GM06990 (cell line): ENCODE measurements around the gene FHAD1.

Experiments used
- DNase-seq: peaks from one replicate; pipeline ENCODE4 v3.0.0-alpha.2; 2011; ENCODE audit not compliant: insufficient read length; ENCODE audit errors: extremely low read depth
- H3K27me3 ChIP-seq: replicated peaks from 2 replicates; pipeline ENCODE4 v1.6.0; 2011; ENCODE audit warnings: low read length; ENCODE audit not compliant: control insufficient read depth, insufficient read depth
- H3K36me3 ChIP-seq: 2 replicates; pipeline ENCODE4 v1.5.1; 2011; ENCODE audit warnings: low read length; ENCODE audit not compliant: control insufficient read depth, insufficient read depth
- H3K4me3 ChIP-seq: replicated peaks from 2 replicates; pipeline ENCODE4 v1.5.1; 2011; ENCODE audit warnings: low read depth, mild to moderate bottlenecking, control low read depth, low read length
- TF ChIP-seq, protein P1 (sequence below): IDR thresholded peaks from 2 replicates; pipeline ENCODE4 v1.5.1; 2011; ENCODE audit warnings: low read length, control low read depth, mild to moderate bottlenecking, inconsistent platforms; ENCODE audit not compliant: insufficient read depth, poor library complexity, severe bottlenecking

FHAD1 gene

DNA sequence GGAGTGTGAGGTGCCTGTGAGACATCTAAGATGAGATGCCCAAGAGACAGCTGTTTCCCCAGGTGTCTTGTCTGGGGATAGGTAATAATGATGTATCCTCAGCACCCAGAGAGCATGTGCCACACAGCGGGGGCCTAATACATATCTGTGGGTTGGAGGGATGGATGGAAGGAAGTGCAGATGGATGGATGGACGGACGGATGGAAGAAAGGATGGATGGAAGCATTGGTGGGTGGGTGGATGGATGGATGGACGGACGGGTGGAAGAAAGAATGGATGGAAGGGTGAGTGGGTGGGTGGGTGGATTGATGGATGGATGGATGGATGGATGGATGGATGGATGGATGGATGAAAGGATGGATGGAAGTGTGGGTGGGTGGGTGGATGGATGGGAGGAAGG, 84.2 kb downstream of the FHAD1 start:
- DNase-seq: no peak
- Histone ChIP-seq H3K36me3 (no peaks in the 10 kb centered on the region), H3K27me3 (no peaks in the 10 kb centered on the region; the same call in 1 of the 2 replicates), H3K4me3 (no peak overlapping the region)
- TF ChIP-seq, protein P1, sequence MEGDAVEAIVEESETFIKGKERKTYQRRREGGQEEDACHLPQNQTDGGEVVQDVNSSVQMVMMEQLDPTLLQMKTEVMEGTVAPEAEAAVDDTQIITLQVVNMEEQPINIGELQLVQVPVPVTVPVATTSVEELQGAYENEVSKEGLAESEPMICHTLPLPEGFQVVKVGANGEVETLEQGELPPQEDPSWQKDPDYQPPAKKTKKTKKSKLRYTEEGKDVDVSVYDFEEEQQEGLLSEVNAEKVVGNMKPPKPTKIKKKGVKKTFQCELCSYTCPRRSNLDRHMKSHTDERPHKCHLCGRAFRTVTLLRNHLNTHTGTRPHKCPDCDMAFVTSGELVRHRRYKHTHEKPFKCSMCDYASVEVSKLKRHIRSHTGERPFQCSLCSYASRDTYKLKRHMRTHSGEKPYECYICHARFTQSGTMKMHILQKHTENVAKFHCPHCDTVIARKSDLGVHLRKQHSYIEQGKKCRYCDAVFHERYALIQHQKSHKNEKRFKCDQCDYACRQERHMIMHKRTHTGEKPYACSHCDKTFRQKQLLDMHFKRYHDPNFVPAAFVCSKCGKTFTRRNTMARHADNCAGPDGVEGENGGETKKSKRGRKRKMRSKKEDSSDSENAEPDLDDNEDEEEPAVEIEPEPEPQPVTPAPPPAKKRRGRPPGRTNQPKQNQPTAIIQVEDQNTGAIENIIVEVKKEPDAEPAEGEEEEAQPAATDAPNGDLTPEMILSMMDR: no peak

DNA sequence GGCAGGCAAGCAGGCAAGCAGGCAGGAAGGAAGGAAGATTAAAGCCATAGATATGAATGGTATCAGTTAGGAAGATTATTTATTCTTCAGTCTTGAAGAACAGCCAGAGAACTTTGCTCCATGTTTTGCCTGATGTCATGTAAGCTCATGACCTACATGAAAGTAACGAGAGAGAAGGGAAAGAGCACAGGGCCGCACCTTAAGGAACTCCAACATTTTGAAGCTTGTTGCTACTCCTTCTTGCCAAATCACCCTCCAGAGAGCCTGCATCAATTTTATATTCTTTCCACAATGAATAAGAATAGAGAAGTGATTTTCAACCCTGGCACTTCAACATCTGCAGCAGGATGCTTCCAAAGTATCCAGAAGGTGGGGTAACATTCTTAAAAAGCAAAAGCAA, 84.7 kb downstream of the FHAD1 start:
- Histone ChIP-seq H3K27me3 (no peaks in the 10 kb centered on the region; the same call in 1 of the 2 replicates), H3K4me3 (no peak overlapping the region), H3K36me3 (no peaks in the 10 kb centered on the region)
- TF ChIP-seq, protein P1: no peak
- no peak for DNase-seq

DNA sequence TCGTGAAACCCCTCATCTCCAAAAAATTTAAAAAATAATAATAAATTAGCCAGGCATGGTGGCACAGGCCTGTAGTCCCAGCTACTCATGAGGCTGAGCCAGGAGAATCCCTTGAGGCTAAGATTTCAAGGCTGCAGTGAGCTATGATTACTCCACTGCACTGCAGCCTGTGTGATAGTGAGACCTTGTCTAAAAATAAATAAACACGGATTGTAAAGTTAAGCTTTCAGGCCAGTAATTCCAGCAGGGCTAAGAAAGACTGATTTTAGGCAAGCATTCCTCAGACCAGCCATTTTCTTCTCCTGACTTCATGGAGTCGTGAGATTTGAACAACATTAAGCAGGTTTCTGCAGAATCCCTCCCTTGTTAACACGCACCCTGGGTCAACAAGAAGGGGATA, 85.5 kb downstream of the FHAD1 start:
- Histone ChIP-seq H3K4me3 (no peak overlapping the region), H3K27me3 (no peaks in the 10 kb centered on the region; the same call in 1 of the 2 replicates), H3K36me3 (no peaks in the 10 kb centered on the region)
- TF ChIP-seq, protein P1: no peak
- no peak for DNase-seq

GRCh38 chr1:15332952-15333715, 86.1 kb downstream of the FHAD1 start:
- no peaks in the 10 kb centered on the region; the same call in 1 of the 2 replicates for H3K27me3 ChIP-seq
- H3K36me3 ChIP-seq: no peaks in the 10 kb centered on the region
- no peak for DNase-seq
- TF ChIP-seq, protein P1: no peak
- no peak overlapping the region for H3K4me3 ChIP-seq

- TF ChIP-seq, protein P1: no peak
- no peaks in the 10 kb centered on the region; the same call in 1 of the 2 replicates for H3K27me3 ChIP-seq
- DNase-seq: no peak
- no peaks in the 10 kb centered on the region for H3K36me3 ChIP-seq
- no peak overlapping the region for H3K4me3 ChIP-seq
These were observed 88.0 kb downstream of the FHAD1 start for GRCh38 chr1:15334995-15335394.
